Measurements from ENCODE around the gene MOB2.

DNA sequence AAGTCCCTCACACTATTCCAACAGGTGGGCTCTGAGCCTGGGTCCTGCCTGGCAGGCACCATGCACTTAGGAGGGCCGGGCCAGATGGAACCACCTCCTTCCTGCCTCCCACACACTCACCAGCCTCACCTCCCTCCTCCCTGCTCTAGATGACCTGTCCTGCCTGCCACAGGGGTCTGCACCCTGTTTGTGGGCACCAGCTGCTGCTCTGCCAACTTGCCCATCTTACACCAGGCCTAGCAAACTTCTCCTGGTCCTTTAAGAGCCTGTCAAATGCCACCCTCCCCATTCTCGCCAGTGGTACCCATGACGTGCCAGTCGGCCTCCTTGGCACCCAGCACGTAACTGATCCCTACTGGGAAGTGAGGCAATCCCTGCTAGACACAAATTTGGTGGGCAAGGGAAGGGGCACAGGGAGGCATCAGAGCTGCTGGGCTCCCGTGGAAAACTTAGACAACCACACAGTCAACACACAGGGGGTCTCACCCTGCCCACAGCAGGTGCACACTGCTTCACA, 3.1 kb downstream of the MOB2 start:
- TF ChIP-seq, protein P1, sequence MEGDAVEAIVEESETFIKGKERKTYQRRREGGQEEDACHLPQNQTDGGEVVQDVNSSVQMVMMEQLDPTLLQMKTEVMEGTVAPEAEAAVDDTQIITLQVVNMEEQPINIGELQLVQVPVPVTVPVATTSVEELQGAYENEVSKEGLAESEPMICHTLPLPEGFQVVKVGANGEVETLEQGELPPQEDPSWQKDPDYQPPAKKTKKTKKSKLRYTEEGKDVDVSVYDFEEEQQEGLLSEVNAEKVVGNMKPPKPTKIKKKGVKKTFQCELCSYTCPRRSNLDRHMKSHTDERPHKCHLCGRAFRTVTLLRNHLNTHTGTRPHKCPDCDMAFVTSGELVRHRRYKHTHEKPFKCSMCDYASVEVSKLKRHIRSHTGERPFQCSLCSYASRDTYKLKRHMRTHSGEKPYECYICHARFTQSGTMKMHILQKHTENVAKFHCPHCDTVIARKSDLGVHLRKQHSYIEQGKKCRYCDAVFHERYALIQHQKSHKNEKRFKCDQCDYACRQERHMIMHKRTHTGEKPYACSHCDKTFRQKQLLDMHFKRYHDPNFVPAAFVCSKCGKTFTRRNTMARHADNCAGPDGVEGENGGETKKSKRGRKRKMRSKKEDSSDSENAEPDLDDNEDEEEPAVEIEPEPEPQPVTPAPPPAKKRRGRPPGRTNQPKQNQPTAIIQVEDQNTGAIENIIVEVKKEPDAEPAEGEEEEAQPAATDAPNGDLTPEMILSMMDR (conservative IDR thresholded peaks at IDR 0.05) = no peak
- no peak for TF ChIP-seq EZH2 (IDR thresholded peaks at IDR 0.05; ENCODE audit: low read depth)

Measured in PC-9 (cell line).